GM19043 (cell line): ENCODE measurements around the gene NKX1-2.
"Not testable (repeated sequence)": the region's sequence is repeated elsewhere in the genome, so short reads cannot be mapped to it uniquely, and the experiment has no call there.

Experiments
- ATAC-seq: cut with Tn5 transposase; IDR thresholded peaks from one replicate; pipeline ENCODE4 v1.9.1; 2021; ENCODE audit warnings: low read depth; ENCODE audit not compliant: unreplicated experiment

Gene NKX1-2

GRCh38 chr10:124453960-124454610 is 4.2 kb upstream of the NKX1-2 start:
- ATAC-seq = no peak

GRCh38 chr10:124451276-124451675 is 1.4 kb upstream of the NKX1-2 start:
- no peak for ATAC-seq

- ATAC-seq = no peak
Observed at GRCh38 chr10:124450783-124451057, 885 bp upstream of the NKX1-2 start.

- ATAC-seq = no peak
Observed at GRCh38 chr10:124449170-124450011, 444 bp downstream of the NKX1-2 start.

- no peak for ATAC-seq
Observed at GRCh38 chr10:124448696-124449169, 1.1 kb downstream of the NKX1-2 start.

GRCh38 chr10:124447751-124448466 is 1.9 kb downstream of the NKX1-2 start:
- ATAC-seq = no peak

- ATAC-seq = no peak
Observed at GRCh38 chr10:124446830-124447750, 2.7 kb downstream of the NKX1-2 start.

- not testable (repeated sequence) for ATAC-seq
Observed at GRCh38 chr10:124441694-124442093, 8.1 kb downstream of the NKX1-2 start.

- ATAC-seq = peak; percentile 77
Observed at GRCh38 chr10:124436191-124436638, 13.6 kb downstream of the NKX1-2 start.

- ATAC-seq = not testable (repeated sequence)
Observed at GRCh38 chr10:124435683-124436082, 14.2 kb downstream of the NKX1-2 start.

GRCh38 chr10:124433461-124433860 is 16.4 kb downstream of the NKX1-2 start:
- ATAC-seq = no peak

- no peak for ATAC-seq
Observed at GRCh38 chr10:124430077-124430476, 19.8 kb downstream of the NKX1-2 start.

- no peak for ATAC-seq
Observed at GRCh38 chr10:124429576-124429975, 20.3 kb downstream of the NKX1-2 start.

- ATAC-seq = no peak
Observed at GRCh38 chr10:124428207-124428777, 21.5 kb downstream of the NKX1-2 start.

- no peak for ATAC-seq
Observed at GRCh38 chr10:124425227-124425962, 24.4 kb downstream of the NKX1-2 start.

- ATAC-seq = no peak
Observed at GRCh38 chr10:124423813-124424212, 26.0 kb downstream of the NKX1-2 start.

- ATAC-seq = no peak
Observed at GRCh38 chr10:124422742-124423141, 27.1 kb downstream of the NKX1-2 start.

- ATAC-seq = no peak
Observed at GRCh38 chr10:124420254-124420653, 29.6 kb downstream of the NKX1-2 start.

- ATAC-seq = no peak
Observed at GRCh38 chr10:124419635-124420034, 30.2 kb downstream of the NKX1-2 start.
